Measurements from ENCODE around the gene TRABD.

- TF ChIP-seq CTCF (IDR thresholded peaks at IDR 0.05) = no peak
- TF ChIP-seq POLR2A (IDR thresholded peaks at IDR 0.05) = no peak
- TF ChIP-seq POLR2AphosphoS5 (IDR thresholded peaks at IDR 0.05) = no peak
These were observed 9.5 kb upstream of the TRABD start for GRCh38 chr22:50175921-50176849.

Data from breast epithelium (tissue), 3 donors.